GM23338 (cell line): ENCODE data around the gene GALNT7. TPM values are rescaled to one million over a fixed set of nuclear protein-coding genes. Genes with fewer than 3 reads are reported as not detected.
A peak's percentile ranks its signal among the peaks of the same experiment; 100 is the strongest.

Source experiments
- ATAC-seq: fragments of 200-7000 bp; cut with Tn5 transposase; 3 replicates; pipeline ENCODE4 v1.9.1; 2020
- DNase-seq: peaks from one replicate; pipeline ENCODE4 v3.0.0-alpha.2; 2015; ENCODE audit warnings: low spot score
- H2AFZ ChIP-seq: fragments of 200-600 bp; sonication (generic); 2 replicates; pipeline ENCODE4 v1.8.0; 2016; ENCODE audit warnings: antibody characterized with exemption, mild to moderate bottlenecking, moderate library complexity
- H3F3A ChIP-seq: fragments of 200-600 bp; sonication (generic); replicated peaks from 2 replicates; pipeline ENCODE4 v1.8.0; 2017; ENCODE audit warnings: antibody characterized with exemption, mixed run types, low read depth
- H3K27ac ChIP-seq: fragments of 200-600 bp; sonication (generic); 2 replicates; pipeline ENCODE4 v1.6.1; 2016; ENCODE audit warnings: low read depth
- H3K27me3 ChIP-seq: fragments of 200-600 bp; sonication (generic); 2 replicates; pipeline ENCODE4 v1.8.0; 2016; ENCODE audit warnings: mild to moderate bottlenecking, mixed run types, moderate library complexity; ENCODE audit not compliant: insufficient read depth
- H3K36me3 ChIP-seq: fragments of 200-600 bp; sonication (generic); 2 replicates; pipeline ENCODE4 v1.8.0; 2016; ENCODE audit warnings: mild to moderate bottlenecking; ENCODE audit not compliant: insufficient read depth
- H3K4me1 ChIP-seq: fragments of 200-600 bp; sonication (generic); 2 replicates; pipeline ENCODE4 v1.8.0; 2016; ENCODE audit warnings: mild to moderate bottlenecking, moderate library complexity; ENCODE audit not compliant: insufficient read depth
- H3K4me2 ChIP-seq: fragments of 200-600 bp; sonication (generic); 2 replicates; pipeline ENCODE4 v1.7.1; 2017; ENCODE audit warnings: mixed run types
- H3K4me3 ChIP-seq: fragments of 200-600 bp; sonication (generic); 2 replicates; pipeline ENCODE4 v1.6.1; 2016; ENCODE audit warnings: mixed run types
- H3K79me2 ChIP-seq: fragments of 200-600 bp; sonication (generic); replicated peaks from 2 replicates; pipeline ENCODE4 v1.8.0; 2017; ENCODE audit warnings: mild to moderate bottlenecking; ENCODE audit not compliant: insufficient read depth
- H3K9me2 ChIP-seq: fragments of 200-600 bp; sonication (generic); 2 replicates; pipeline ENCODE4 v1.8.0; 2017; ENCODE audit not compliant: insufficient read depth
- H4K20me1 ChIP-seq: fragments of 200-600 bp; sonication (generic); replicated peaks from 2 replicates; pipeline ENCODE4 v1.8.0; 2017; ENCODE audit warnings: mild to moderate bottlenecking; ENCODE audit not compliant: insufficient read depth
- H3K27ac Mint-ChIP-seq: 2 replicates; pipeline ENCODE4 v1.8.0; 2020; ENCODE audit warnings: inconsistent platforms, mild to moderate bottlenecking, moderate library complexity, mixed read lengths
- H3K27me3 Mint-ChIP-seq: 3 replicates; pipeline ENCODE4 v1.8.0; 2022; ENCODE audit warnings: low read depth, mild to moderate bottlenecking, moderate library complexity, mixed read lengths, inconsistent platforms; ENCODE audit not compliant: insufficient read depth, poor library complexity
- H3K36me3 Mint-ChIP-seq: 3 replicates; pipeline ENCODE4 v1.8.0; 2021; ENCODE audit warnings: low read depth, mild to moderate bottlenecking, inconsistent platforms, moderate library complexity, mixed read lengths
- H3K4me1 Mint-ChIP-seq: 3 replicates; pipeline ENCODE4 v1.8.0; 2020; ENCODE audit warnings: mild to moderate bottlenecking, inconsistent platforms, mixed read lengths
- H3K4me3 Mint-ChIP-seq: 3 replicates; pipeline ENCODE4 v1.8.0; 2021; ENCODE audit warnings: moderate library complexity, mild to moderate bottlenecking, inconsistent platforms, mixed read lengths
- H3K9me3 Mint-ChIP-seq: 3 replicates; pipeline ENCODE4 v1.8.0; 2020; ENCODE audit warnings: moderate library complexity, mild to moderate bottlenecking, inconsistent platforms, mixed read lengths
- CREB1 ChIP-seq: fragments of 250-450 bp; sonication (Bioruptor Pico); IDR thresholded peaks from 2 replicates; pipeline ENCODE4 v1.5.0; 2020; ENCODE audit warnings: low read depth, mild to moderate bottlenecking, moderate library complexity
- ETS1 ChIP-seq: IDR thresholded peaks from 2 replicates; pipeline ENCODE4 v1.6.1; 2016; ENCODE audit warnings: antibody characterized with exemption
- EZH2 ChIP-seq: fragments of 200-600 bp; sonication (generic); IDR thresholded peaks from one replicate; pipeline ENCODE4 v1.8.0; 2017; ENCODE audit warnings: antibody characterized with exemption, mild to moderate bottlenecking, low read depth; ENCODE audit not compliant: unreplicated experiment
- EZH2phosphoT487 ChIP-seq: fragments of 200-600 bp; sonication (generic); IDR thresholded peaks from one replicate; pipeline ENCODE4 v1.8.1; 2018; ENCODE audit warnings: antibody characterized with exemption; ENCODE audit not compliant: unreplicated experiment
- JUNB ChIP-seq: IDR thresholded peaks from one replicate; pipeline ENCODE4 v1.6.1; 2016; ENCODE audit warnings: antibody characterized with exemption; ENCODE audit not compliant: unreplicated experiment
- NANOG ChIP-seq: IDR thresholded peaks from 2 replicates; pipeline ENCODE4 v1.6.1; 2016; ENCODE audit warnings: antibody characterized with exemption, borderline replicate concordance
- POLR2AphosphoS5 ChIP-seq: IDR thresholded peaks from 2 replicates; pipeline ENCODE4 v1.6.1; 2016; ENCODE audit warnings: antibody characterized with exemption, low read depth
- STAT1 ChIP-seq: IDR thresholded peaks from one replicate; pipeline ENCODE4 v1.6.1; 2016; ENCODE audit warnings: antibody characterized with exemption; ENCODE audit not compliant: unreplicated experiment
- ZNF462 ChIP-seq: fragments of 250-450 bp; sonication (Bioruptor Pico); IDR thresholded peaks from 2 replicates; pipeline ENCODE4 v1.5.0; 2020; ENCODE audit warnings: mild to moderate bottlenecking, moderate library complexity
- polyA plus RNA-seq: library from polyadenylated mRNA; unstranded; fragments of >200 nt; fragmentation: Nextera tagmentation; extraction: Ambion mirVana; gene quantifications from 2 replicates; pipeline ENCODE4 v1.2.1, GENCODE V29; 2016
- total RNA-seq: library from RNA; depleted of rRNA; stranded (reverse); fragments of >200 nt; shearing (Covaris generic); gene quantifications from 2 replicates; pipeline ENCODE4 v1.2.3, GENCODE V29; 2014

The GALNT7 gene
- total and polyA plus RNA-seq, 2 experiments from 2014 or later, result 31.8 to 72.2 TPM

GRCh38 chr4:173243917-173244658 lies 75.5 kb downstream of the GALNT7 start:
- H3K36me3 Mint-ChIP-seq, result peaks cover 6% of the 10 kb centered on the region
- Histone ChIP-seq H2AFZ (no peak overlapping the region), H3F3A (no peaks in the 10 kb centered on the region; the same call in 1 of the 2 replicates), H3K9me2 (no peaks in the 10 kb centered on the region), H3K4me2 (peak overlapping the region; percentile 67), H3K79me2 (peaks cover 79% of the 10 kb centered on the region), H3K27me3 (no peaks in the 10 kb centered on the region), H3K36me3 (no peaks in the 10 kb centered on the region), H3K4me1 (peaks cover 79% of the 10 kb centered on the region), H4K20me1 (no peaks in the 10 kb centered on the region), H3K27ac (peak overlapping the region; percentile 88), H3K4me3 (no peak overlapping the region)
- H3K27me3 Mint-ChIP-seq, result no peaks in the 10 kb centered on the region
- no peaks in the 10 kb centered on the region for H3K9me3 Mint-ChIP-seq
- DNase-seq, result no peak
- TF ChIP-seq EZH2phosphoT487 (no peak), JUNB (no peak), CREB1 (CRISPR knock-in tag) (no peak), ZNF462 (CRISPR knock-in tag) (no peak), POLR2AphosphoS5 (no peak), EZH2 (no peak), STAT1 (no peak), NANOG (no peak), ETS1 (no peak)
- peaks cover 69% of the 10 kb centered on the region for H3K4me1 Mint-ChIP-seq
- no peak overlapping the region for H3K4me3 Mint-ChIP-seq
- peak; percentile 48 for ATAC-seq
- peak overlapping the region; percentile 55 for H3K27ac Mint-ChIP-seq
